Measurements from ENCODE around the gene MAN1B1.
"Not testable (repeated sequence)": the region's sequence is repeated elsewhere in the genome, so short reads cannot be mapped to it uniquely, and the experiment has no call there.

MAN1B1 gene

GRCh38 chr9:137110147-137110910 is 23.5 kb downstream of the MAN1B1 start:
- no peak for DNase-seq (ENCODE audit: low read depth in 2 of 2)

GRCh38 chr9:137110911-137111787 is 24.4 kb downstream of the MAN1B1 start:
- DNase-seq (ENCODE audit: low read depth in 2 of 2): no peak

GRCh38 chr9:137111788-137112563 is 25.2 kb downstream of the MAN1B1 start:
- DNase-seq (ENCODE audit: low read depth in 2 of 2): no peak

GRCh38 chr9:137112564-137113384 is 26.0 kb downstream of the MAN1B1 start:
- no peak for DNase-seq (ENCODE audit: low read depth in 2 of 2)

- DNase-seq (ENCODE audit: low read depth in 2 of 2): no peak
Observed at GRCh38 chr9:137113385-137114159, 26.8 kb downstream of the MAN1B1 start.

- no peak for DNase-seq (ENCODE audit: low read depth in 2 of 2)
Observed at GRCh38 chr9:137114220-137114612, 27.4 kb downstream of the MAN1B1 start.

- DNase-seq (ENCODE audit: low read depth in 2 of 2): peak; percentile 58 to 70
Observed at GRCh38 chr9:137114613-137115393, 28.0 kb downstream of the MAN1B1 start, which contains the start of gene DPP7. DPP7 (minus strand) TSS chr9:137114733; CDS start chr9:137114713, 20 bp downstream.

GRCh38 chr9:137115394-137116026 is 28.7 kb downstream of the MAN1B1 start:
- DNase-seq (ENCODE audit: low read depth in 2 of 2): no peak

- no peak for DNase-seq (ENCODE audit: low read depth in 2 of 2)
Observed at GRCh38 chr9:137116027-137116507, 29.3 kb downstream of the MAN1B1 start.

GRCh38 chr9:137116728-137117127 is 29.9 kb downstream of the MAN1B1 start:
- DNase-seq (ENCODE audit: low read depth in 2 of 2): no peak

GRCh38 chr9:137117269-137117731 is 30.5 kb downstream of the MAN1B1 start:
- DNase-seq (ENCODE audit: low read depth in 2 of 2): no peak

- DNase-seq (ENCODE audit: low read depth in 2 of 2): not testable (repeated sequence)
Observed at GRCh38 chr9:137118092-137118603, 31.4 kb downstream of the MAN1B1 start.

- not testable (repeated sequence) for DNase-seq (ENCODE audit: low read depth in 2 of 2)
Observed at GRCh38 chr9:137121927-137122795, 35.4 kb downstream of the MAN1B1 start.

- not testable (repeated sequence) for DNase-seq (ENCODE audit: low read depth in 2 of 2)
Observed at GRCh38 chr9:137122796-137123467, 36.1 kb downstream of the MAN1B1 start.

- no peak for DNase-seq (ENCODE audit: low read depth in 2 of 2)
Observed at GRCh38 chr9:137123468-137123837, 36.7 kb downstream of the MAN1B1 start.

GRCh38 chr9:137123952-137124462 is 37.2 kb downstream of the MAN1B1 start:
- DNase-seq (ENCODE audit: low read depth in 2 of 2): not testable (repeated sequence)

- no peak for DNase-seq (ENCODE audit: low read depth in 2 of 2)
Observed at GRCh38 chr9:137126786-137127185, 40.0 kb downstream of the MAN1B1 start.
